Epidermal melanocyte (primary cell): Measurements from ENCODE around the gene RBM23.

Experiments used
- DNase-seq: peaks from one replicate; pipeline ENCODE4 v3.0.0; 2011; ENCODE audit warnings: low spot score; ENCODE audit not compliant: insufficient read length

RBM23 gene

DNA sequence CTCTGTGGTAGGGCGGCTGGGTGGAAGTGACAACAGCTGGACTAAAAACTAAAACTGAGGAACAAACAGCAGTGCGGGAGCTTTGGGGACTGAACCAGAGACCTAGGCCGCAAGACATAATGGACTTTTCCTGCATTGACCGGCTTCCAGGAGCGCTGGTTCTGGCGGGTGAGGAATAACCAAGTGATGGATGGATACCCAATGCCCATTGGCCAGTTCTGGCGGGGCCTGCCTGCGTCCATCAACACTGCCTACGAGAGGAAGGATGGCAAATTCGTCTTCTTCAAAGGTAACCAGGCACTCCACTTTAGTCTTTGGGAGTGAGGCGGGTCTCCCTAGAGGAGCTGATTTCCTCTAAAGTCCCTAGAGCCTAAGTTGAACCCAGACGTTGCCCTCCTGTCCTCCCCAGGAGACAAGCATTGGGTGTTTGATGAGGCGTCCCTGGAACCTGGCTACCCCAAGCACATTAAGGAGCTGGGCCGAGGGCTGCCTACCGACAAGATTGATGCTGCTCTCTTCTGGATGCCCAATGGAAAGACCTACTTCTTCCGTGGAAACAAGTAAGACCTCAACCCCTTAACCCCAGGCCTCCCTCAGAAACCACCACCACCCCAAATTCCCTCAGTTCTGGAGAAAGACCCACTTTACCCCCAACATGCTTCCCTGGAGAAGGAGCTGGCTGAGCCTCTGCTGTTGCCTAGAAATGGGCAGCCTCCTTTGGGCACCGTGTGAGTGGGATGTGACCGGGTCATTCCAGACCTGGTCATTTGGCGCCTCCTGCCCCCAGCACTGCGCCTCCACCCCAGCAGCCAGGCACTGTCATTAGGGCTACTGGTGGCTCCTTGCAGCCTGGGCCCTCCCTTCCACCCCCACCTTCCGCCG lies 74.5 kb downstream of the RBM23 start:
- DNase-seq, result no peak
